Endothelial cell of umbilical vein (primary cell): ENCODE measurements around the gene PRKAR1B. TPM values are rescaled to one million over a fixed set of nuclear protein-coding genes. Genes with fewer than 3 reads are reported as not detected.

Experiments
- BruUV-seq: library from RNA; stranded (reverse); fragments of 400-500 nt; replicated peaks from 2 replicates; lab custom pipeline; 2021; lab: Mats Ljungman, UMichigan
- CTCF ChIA-PET: fragments of 300-600, 350-600 bp; sonication (Branson Sonifier 250); formaldehyde crosslinking; loops from one replicate; lab custom pipeline; 2021; ENCODE audit warnings: antibody characterized with exemption, inconsistent platforms; lab: Charles Lee
- POLR2A ChIA-PET: fragments of 300-600, 350-600 bp; sonication (Branson Sonifier 250); formaldehyde crosslinking; loops from one replicate; lab custom pipeline; 2021; ENCODE audit warnings: antibody characterized with exemption, inconsistent platforms; lab: Charles Lee
- DNase-seq: peaks from one replicate; pipeline ENCODE4 v3.0.0-alpha.2; 2011; ENCODE audit warnings: low read depth, low spot score
- FAIRE-seq: peaks from 2 replicates; lab custom pipeline; 2011; peaks lifted over from hg19 to GRCh38; lab: Jason Lieb, UNC
- H2AFZ ChIP-seq: 2 replicates; pipeline ENCODE4 v1.6.0; 2012; ENCODE audit warnings: low read depth, low read length, control low read depth, inconsistent platforms
- H3K27ac ChIP-seq: 2 replicates; pipeline ENCODE4 v1.5.1; 2011; ENCODE audit warnings: low read depth, mild to moderate bottlenecking, control low read depth, low read length, moderate library complexity; ENCODE audit not compliant: insufficient read depth
- H3K27me3 ChIP-seq, 2 experiments: 2 replicates each; pipeline versions ENCODE4 v1.6.0 to v1.6.1; 2011; ENCODE audit warnings: low read length in 2 of 2, mixed read lengths in 1 of 2; ENCODE audit not compliant: control insufficient read depth in 2 of 2, insufficient read depth in 2 of 2
- H3K36me3 ChIP-seq, 2 experiments: 2 replicates in 1 of 2; 3 replicates in 1 of 2; pipeline ENCODE4 v1.5.1; 2011; ENCODE audit warnings: low read length in 2 of 2, mild to moderate bottlenecking in 1 of 2, moderate library complexity in 1 of 2; ENCODE audit not compliant: control insufficient read depth in 2 of 2, insufficient read depth in 2 of 2; ENCODE audit errors: extremely low read depth in 1 of 2
- H3K4me1 ChIP-seq: 3 replicates; pipeline ENCODE4 v1.5.1; 2011; ENCODE audit warnings: mild to moderate bottlenecking, low read length; ENCODE audit not compliant: control insufficient read depth, insufficient read depth; ENCODE audit errors: extremely low read depth
- H3K4me2 ChIP-seq: 2 replicates; pipeline ENCODE4 v1.6.1; 2011; ENCODE audit warnings: low read length, control low read depth, mixed read lengths; ENCODE audit not compliant: insufficient read depth
- H3K4me3 ChIP-seq, 3 experiments: fragments of 200-600 bp in 1 of 3; sonication (generic), shearing (Covaris generic) in 1 of 3; replicated peaks in 1 of 3; 2 replicates each; pipeline ENCODE4 v1.5.1; 2011 to 2016; ENCODE audit warnings: control low read depth in 3 of 3, low read length in 3 of 3, mild to moderate bottlenecking in 2 of 3, inconsistent platforms in 1 of 3, low read depth in 1 of 3, moderate library complexity in 1 of 3; ENCODE audit not compliant: insufficient read depth in 1 of 3
- H3K79me2 ChIP-seq: 2 replicates; pipeline ENCODE4 v1.6.0; 2012; ENCODE audit warnings: low read length, inconsistent platforms; ENCODE audit not compliant: control insufficient read depth, insufficient read depth
- H3K9ac ChIP-seq: replicated peaks from 2 replicates; pipeline ENCODE3; 2011; ENCODE audit warnings: low read length, control low read depth; ENCODE audit not compliant: insufficient read depth; ENCODE audit errors: extremely low read depth
- H3K9me1 ChIP-seq: replicated peaks from 3 replicates; pipeline ENCODE4 v1.6.0; 2011; ENCODE audit warnings: mild to moderate bottlenecking, low read length; ENCODE audit not compliant: control insufficient read depth, insufficient read depth; ENCODE audit errors: extremely low read depth
- H3K9me3 ChIP-seq: replicated peaks from 2 replicates; pipeline ENCODE4 v1.5.1; 2012; ENCODE audit warnings: low read length, inconsistent platforms; ENCODE audit not compliant: control insufficient read depth, insufficient read depth
- H4K20me1 ChIP-seq: replicated peaks from 2 replicates; pipeline ENCODE3; 2011; ENCODE audit warnings: mild to moderate bottlenecking, low read length; ENCODE audit not compliant: control insufficient read depth, insufficient read depth; ENCODE audit errors: extremely low read depth
- EZH2 ChIP-seq: IDR thresholded peaks from 2 replicates; pipeline ENCODE4 v1.6.1; 2012; ENCODE audit warnings: borderline replicate concordance, low read depth, mild to moderate bottlenecking, moderate library complexity, low read length, inconsistent platforms; ENCODE audit not compliant: severe bottlenecking
- FOS ChIP-seq: IDR thresholded peaks from 2 replicates; pipeline ENCODE4 v1.6.1; 2011; ENCODE audit warnings: mild to moderate bottlenecking, low read length, moderate library complexity, borderline replicate concordance; ENCODE audit not compliant: insufficient read depth
- GATA2 ChIP-seq: IDR thresholded peaks from 2 replicates; pipeline ENCODE4 v1.7.0; 2011; ENCODE audit warnings: low read depth, mild to moderate bottlenecking, moderate library complexity, mixed read lengths, low read length; ENCODE audit not compliant: insufficient read length, insufficient read depth
- JUN ChIP-seq: IDR thresholded peaks from 2 replicates; pipeline ENCODE4 v1.6.1; 2011; ENCODE audit warnings: borderline replicate concordance, low read depth; ENCODE audit not compliant: insufficient read length, insufficient read depth
- MYC ChIP-seq: IDR thresholded peaks from one replicate; pipeline ENCODE4 v1.6.1; 2011; ENCODE audit warnings: mild to moderate bottlenecking, low read depth, low read length
- POLR2A ChIP-seq: IDR thresholded peaks from 2 replicates; pipeline ENCODE4 v1.6.1; 2012; ENCODE audit warnings: low read depth, mild to moderate bottlenecking, control low read depth, low read length
- POLR2AphosphoS5 ChIP-seq: IDR thresholded peaks from 2 replicates; pipeline ENCODE4 v1.6.1; 2012; ENCODE audit warnings: low read depth, mild to moderate bottlenecking, control low read depth, low read length, moderate library complexity; ENCODE audit not compliant: insufficient read depth
- dilution Hi-C: fragments of 300-500 bp; cut with MboI; formaldehyde crosslinking; loops from one replicate; pipeline ENCODE4 v1.15.0; 2019; ENCODE audit warnings: low sequenced_read_pairs; ENCODE audit not compliant: extremely low pct_ligation_motif_present
- intact Hi-C: fragments of 100-400 bp; cut with micrococcal nuclease; formaldehyde crosslinking; loops from one replicate; pipeline ENCODE4 v1.10.0; 2022
- polyA plus RNA-seq, 4 experiments: library from polyadenylated mRNA; depleted of rRNA in 3 of 4; stranded (reverse) in 3 of 4; unstranded in 1 of 4; fragments of >200 nt; gene quantifications; 2 replicates each; pipeline versions ENCODE4 v1.2.1 to v1.2.3, GENCODE V29; 2011 to 2012; ENCODE audit warnings: missing spikeins in 1 of 4
- total RNA-seq: library from RNA; stranded (reverse); gene quantifications from 2 replicates; pipeline ENCODE4 v1.2.3, GENCODE V29; 2021
- TF ChIP-seq, protein P1 (sequence below): IDR thresholded peaks from 2 replicates; pipeline ENCODE4 v1.6.1; 2011; ENCODE audit not compliant: insufficient read depth, insufficient read length
- TF ChIP-seq, protein P2 (sequence below), 2 donors: IDR thresholded peaks; 1 replicate in 1 of 2; 2 replicates in 1 of 2; pipeline ENCODE4 v1.5.1; 2011; ENCODE audit warnings: low read length in 2 of 2, mild to moderate bottlenecking in 2 of 2, moderate library complexity in 2 of 2, control low read depth in 1 of 2, inconsistent platforms in 1 of 2, low read depth in 1 of 2; ENCODE audit not compliant: insufficient read depth in 1 of 2; ENCODE audit errors: extremely low read depth in 1 of 2

PRKAR1B gene
- total and polyA plus RNA-seq, 2 donors (not counting 3 experiments of a cell fraction or from before 2014, with no cell fraction given), result 15.4 to 29.2 TPM

DNA sequence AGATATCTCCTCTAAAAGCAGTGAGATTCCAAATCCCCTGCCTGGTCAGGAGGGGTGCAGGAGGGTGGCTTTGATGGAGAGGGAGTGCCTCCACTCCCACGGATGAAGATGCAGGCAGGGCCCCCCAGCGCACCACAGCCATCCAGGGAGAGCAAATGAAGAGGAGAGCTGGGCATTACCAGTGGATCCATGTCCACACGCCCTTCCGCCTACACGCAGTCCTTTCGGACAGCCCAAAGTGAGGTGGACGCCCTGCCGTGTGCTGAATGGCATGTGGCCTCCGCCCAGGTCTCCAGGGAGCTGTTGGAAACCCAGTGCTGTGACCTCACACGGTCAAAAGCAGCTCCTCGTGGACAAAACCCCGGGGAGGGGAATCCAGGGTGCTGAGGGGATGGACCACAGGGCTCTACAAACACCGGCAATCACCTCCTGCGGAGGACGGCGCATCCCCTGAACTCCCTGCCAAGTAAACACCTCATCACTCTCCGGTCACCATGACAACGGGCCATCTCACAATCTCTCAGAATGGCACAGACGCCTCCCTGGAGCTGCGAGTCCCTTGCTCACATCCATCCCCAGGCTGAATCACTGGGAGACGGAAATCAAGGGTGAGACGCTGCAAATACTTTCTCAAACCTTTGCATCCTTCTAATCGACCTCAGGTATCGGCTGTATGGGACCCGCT lies 35.6 kb downstream of the PRKAR1B start:
- Histone ChIP-seq H3K79me2 (no peaks in the 10 kb centered on the region), H3K9ac (no peak overlapping the region), H3K4me3 (no peak overlapping the region), H3K27me3 (no peaks in the 10 kb centered on the region), H3K9me1 (no peaks in the 10 kb centered on the region), H3K36me3 (no peaks in the 10 kb centered on the region), H2AFZ (no peak overlapping the region), H3K9me3 (no peaks in the 10 kb centered on the region), H3K4me1 (no peaks in the 10 kb centered on the region), H4K20me1 (no peaks in the 10 kb centered on the region), H3K4me2 (no peak overlapping the region), H3K27ac (no peak overlapping the region)
- intact Hi-C loops (no loop called here), dilution Hi-C loops (no loop called here)
- ChIA-PET CTCF (no interaction called here), POLR2A (no interaction called here)
- BruUV-seq, result no TSS peak
- FAIRE-seq (no peak), DNase-seq (no peak)
- TF ChIP-seq GATA2 (no peak), POLR2AphosphoS5 (no peak), FOS (no peak), JUN (no peak), MYC (no peak), POLR2A (no peak), EZH2 (no peak)
- TF ChIP-seq, protein P1, sequence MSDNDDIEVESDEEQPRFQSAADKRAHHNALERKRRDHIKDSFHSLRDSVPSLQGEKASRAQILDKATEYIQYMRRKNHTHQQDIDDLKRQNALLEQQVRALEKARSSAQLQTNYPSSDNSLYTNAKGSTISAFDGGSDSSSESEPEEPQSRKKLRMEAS, result no peak
- TF ChIP-seq, protein P2, sequence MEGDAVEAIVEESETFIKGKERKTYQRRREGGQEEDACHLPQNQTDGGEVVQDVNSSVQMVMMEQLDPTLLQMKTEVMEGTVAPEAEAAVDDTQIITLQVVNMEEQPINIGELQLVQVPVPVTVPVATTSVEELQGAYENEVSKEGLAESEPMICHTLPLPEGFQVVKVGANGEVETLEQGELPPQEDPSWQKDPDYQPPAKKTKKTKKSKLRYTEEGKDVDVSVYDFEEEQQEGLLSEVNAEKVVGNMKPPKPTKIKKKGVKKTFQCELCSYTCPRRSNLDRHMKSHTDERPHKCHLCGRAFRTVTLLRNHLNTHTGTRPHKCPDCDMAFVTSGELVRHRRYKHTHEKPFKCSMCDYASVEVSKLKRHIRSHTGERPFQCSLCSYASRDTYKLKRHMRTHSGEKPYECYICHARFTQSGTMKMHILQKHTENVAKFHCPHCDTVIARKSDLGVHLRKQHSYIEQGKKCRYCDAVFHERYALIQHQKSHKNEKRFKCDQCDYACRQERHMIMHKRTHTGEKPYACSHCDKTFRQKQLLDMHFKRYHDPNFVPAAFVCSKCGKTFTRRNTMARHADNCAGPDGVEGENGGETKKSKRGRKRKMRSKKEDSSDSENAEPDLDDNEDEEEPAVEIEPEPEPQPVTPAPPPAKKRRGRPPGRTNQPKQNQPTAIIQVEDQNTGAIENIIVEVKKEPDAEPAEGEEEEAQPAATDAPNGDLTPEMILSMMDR (IDR thresholded peaks at IDR 0.05; ENCODE audit: extremely low read depth in 1 of 2, insufficient read depth in 1 of 2, low read depth in 1 of 2, low read length in 2 of 2), result no peak
